ENCODE results near the gene SLC16A4. TPM values are rescaled to one million over a fixed set of nuclear protein-coding genes. Genes with fewer than 3 reads are reported as not detected.
"Not testable (repeated sequence)": the region's sequence is repeated elsewhere in the genome, so short reads cannot be mapped to it uniquely, and the experiment has no call there.

SLC16A4 gene
- total and polyA plus RNA-seq, 2 experiments from 2014 or later: 0.94 to 1.6 TPM

DNA sequence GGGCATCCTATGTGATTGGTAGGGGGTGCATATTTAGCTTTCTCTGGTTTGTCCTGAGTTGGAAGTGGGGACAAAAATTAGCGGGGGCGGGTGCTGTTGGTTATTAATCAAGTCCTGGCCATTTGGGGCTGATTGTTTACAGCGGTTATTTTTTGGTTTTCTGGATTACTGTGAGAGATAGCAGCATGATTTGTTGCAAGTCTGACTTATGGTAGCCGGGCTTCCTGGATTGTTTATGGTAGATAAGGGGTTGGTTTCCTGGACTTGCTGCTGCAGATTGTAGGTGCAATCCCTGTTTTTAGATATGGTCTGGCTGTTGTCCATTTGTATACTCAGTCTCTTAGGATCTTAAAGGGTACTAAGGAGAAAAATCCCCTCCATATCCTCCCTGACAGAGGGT lies 48.1 kb upstream of the SLC16A4 start (continued):
- TF ChIP-seq, protein P1, sequence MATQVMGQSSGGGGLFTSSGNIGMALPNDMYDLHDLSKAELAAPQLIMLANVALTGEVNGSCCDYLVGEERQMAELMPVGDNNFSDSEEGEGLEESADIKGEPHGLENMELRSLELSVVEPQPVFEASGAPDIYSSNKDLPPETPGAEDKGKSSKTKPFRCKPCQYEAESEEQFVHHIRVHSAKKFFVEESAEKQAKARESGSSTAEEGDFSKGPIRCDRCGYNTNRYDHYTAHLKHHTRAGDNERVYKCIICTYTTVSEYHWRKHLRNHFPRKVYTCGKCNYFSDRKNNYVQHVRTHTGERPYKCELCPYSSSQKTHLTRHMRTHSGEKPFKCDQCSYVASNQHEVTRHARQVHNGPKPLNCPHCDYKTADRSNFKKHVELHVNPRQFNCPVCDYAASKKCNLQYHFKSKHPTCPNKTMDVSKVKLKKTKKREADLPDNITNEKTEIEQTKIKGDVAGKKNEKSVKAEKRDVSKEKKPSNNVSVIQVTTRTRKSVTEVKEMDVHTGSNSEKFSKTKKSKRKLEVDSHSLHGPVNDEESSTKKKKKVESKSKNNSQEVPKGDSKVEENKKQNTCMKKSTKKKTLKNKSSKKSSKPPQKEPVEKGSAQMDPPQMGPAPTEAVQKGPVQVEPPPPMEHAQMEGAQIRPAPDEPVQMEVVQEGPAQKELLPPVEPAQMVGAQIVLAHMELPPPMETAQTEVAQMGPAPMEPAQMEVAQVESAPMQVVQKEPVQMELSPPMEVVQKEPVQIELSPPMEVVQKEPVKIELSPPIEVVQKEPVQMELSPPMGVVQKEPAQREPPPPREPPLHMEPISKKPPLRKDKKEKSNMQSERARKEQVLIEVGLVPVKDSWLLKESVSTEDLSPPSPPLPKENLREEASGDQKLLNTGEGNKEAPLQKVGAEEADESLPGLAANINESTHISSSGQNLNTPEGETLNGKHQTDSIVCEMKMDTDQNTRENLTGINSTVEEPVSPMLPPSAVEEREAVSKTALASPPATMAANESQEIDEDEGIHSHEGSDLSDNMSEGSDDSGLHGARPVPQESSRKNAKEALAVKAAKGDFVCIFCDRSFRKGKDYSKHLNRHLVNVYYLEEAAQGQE (IDR thresholded peaks at IDR 0.05; ENCODE audit: unreplicated experiment): no peak
- no peak for TF ChIP-seq JUNB (IDR thresholded peaks at IDR 0.05; ENCODE audit: unreplicated experiment)

DNA sequence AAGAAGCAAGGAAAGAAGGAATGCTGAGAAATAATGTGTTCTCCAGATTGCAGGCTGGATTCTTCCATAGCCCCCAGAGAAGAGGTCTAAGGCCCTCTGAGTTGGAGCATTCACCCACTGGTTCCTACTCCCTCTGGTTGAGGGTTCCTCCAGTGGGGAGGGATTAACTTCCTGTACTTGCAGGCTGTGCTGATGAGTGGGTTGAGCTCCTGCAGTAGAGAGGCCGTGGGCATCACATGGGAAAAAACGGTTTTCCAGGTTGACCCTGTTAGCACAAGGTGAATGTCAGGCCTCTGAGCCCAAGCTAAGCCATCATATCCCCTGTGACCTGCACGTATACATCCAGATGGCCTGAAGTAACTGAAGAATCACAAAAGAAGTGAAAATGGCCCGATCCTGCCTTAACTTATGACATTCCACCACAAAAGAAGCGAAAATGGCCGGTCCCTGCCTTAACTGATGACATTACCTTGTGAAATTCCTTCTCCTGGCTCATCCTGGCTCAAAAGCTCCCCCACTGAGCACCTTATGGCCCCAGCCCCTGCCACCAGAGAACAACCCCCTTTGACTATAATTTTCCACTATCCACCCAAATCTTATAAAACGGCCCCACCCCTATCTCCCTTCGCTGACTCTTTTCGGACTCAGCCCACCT lies 46.9 kb upstream of the SLC16A4 start:
- H3K79me2 ChIP-seq (replicated peaks; ENCODE audit: insufficient read depth); H3K36me3 Mint-ChIP-seq (ENCODE audit: low read depth); H4K20me1 ChIP-seq (replicated peaks; ENCODE audit: insufficient read depth); H3K36me3 ChIP-seq (ENCODE audit: insufficient read depth); H3K27ac ChIP-seq (ENCODE audit: low read depth); ATAC-seq; H3K9me2 ChIP-seq (ENCODE audit: insufficient read depth); H3K4me3 Mint-ChIP-seq; DNase-seq (ENCODE audit: low spot score); H3K4me2 ChIP-seq; H2AFZ ChIP-seq; H3F3A ChIP-seq (replicated peaks; ENCODE audit: low read depth); H3K27me3 ChIP-seq (ENCODE audit: insufficient read depth); H3K9me3 Mint-ChIP-seq; H3K27ac Mint-ChIP-seq; H3K4me3 ChIP-seq: not testable (repeated sequence)
- peaks cover 14% of the 10 kb centered on the region for H3K4me1 ChIP-seq (ENCODE audit: insufficient read depth)
- Mint-ChIP-seq H3K4me1 (peaks cover 16% of the 10 kb centered on the region), H3K27me3 (ENCODE audit: insufficient read depth, low read depth, poor library complexity) (peaks cover 10% of the 10 kb centered on the region)

DNA sequence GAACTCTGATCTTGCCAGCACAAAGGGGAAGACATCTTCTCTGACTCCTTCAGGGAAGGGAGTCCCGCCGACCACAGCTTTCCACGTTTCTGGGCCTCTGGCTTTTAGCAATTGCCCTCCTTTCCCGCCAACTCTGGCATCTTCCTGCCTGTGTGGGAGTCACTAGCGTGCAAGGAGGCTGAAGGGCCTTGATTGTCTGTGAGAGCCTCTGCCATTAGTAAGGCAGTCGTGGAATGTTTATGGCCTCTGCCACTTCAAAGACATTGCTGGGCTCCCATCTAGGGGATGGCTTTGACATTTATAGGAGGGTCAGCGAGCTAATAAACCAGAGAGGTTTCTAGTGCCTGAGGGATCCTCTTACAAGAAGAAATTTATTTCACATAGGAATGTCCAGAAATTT lies 45.8 kb upstream of the SLC16A4 start:
- TF ChIP-seq ZNF114 (CRISPR knock-in tag; IDR thresholded peaks at IDR 0.05) (no peak), POLR2AphosphoS5 (IDR thresholded peaks at IDR 0.05; ENCODE audit: low read depth) (no peak), EZH2 (IDR thresholded peaks at IDR 0.05; ENCODE audit: low read depth, unreplicated experiment) (no peak), EZH2phosphoT487 (IDR thresholded peaks at IDR 0.05; ENCODE audit: unreplicated experiment) (no peak), CREB1 (CRISPR knock-in tag; IDR thresholded peaks at IDR 0.05; ENCODE audit: low read depth) (no peak)
- TF ChIP-seq, protein P2, sequence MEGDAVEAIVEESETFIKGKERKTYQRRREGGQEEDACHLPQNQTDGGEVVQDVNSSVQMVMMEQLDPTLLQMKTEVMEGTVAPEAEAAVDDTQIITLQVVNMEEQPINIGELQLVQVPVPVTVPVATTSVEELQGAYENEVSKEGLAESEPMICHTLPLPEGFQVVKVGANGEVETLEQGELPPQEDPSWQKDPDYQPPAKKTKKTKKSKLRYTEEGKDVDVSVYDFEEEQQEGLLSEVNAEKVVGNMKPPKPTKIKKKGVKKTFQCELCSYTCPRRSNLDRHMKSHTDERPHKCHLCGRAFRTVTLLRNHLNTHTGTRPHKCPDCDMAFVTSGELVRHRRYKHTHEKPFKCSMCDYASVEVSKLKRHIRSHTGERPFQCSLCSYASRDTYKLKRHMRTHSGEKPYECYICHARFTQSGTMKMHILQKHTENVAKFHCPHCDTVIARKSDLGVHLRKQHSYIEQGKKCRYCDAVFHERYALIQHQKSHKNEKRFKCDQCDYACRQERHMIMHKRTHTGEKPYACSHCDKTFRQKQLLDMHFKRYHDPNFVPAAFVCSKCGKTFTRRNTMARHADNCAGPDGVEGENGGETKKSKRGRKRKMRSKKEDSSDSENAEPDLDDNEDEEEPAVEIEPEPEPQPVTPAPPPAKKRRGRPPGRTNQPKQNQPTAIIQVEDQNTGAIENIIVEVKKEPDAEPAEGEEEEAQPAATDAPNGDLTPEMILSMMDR (conservative IDR thresholded peaks at IDR 0.05; ENCODE audit: low read depth in 2 of 2): no peak
- H3K9me3 Mint-ChIP-seq: no peaks in the 10 kb centered on the region
- H3K4me3 ChIP-seq: no peak overlapping the region
- peak overlapping the region; percentile 54; the same call in 1 of the 2 replicates for H2AFZ ChIP-seq
- H3K27ac ChIP-seq (ENCODE audit: low read depth): no peak overlapping the region
- peaks cover 10% of the 10 kb centered on the region for H3K27me3 Mint-ChIP-seq (ENCODE audit: insufficient read depth, low read depth, poor library complexity)
- H3K4me1 Mint-ChIP-seq: peaks cover 16% of the 10 kb centered on the region
- no peaks in the 10 kb centered on the region for H3K36me3 Mint-ChIP-seq (ENCODE audit: low read depth)
- H3K36me3 ChIP-seq (ENCODE audit: insufficient read depth): no peaks in the 10 kb centered on the region
- no peak for ATAC-seq
- peaks cover 14% of the 10 kb centered on the region for H3K4me1 ChIP-seq (ENCODE audit: insufficient read depth)
- no peaks in the 10 kb centered on the region for H4K20me1 ChIP-seq (replicated peaks; ENCODE audit: insufficient read depth)
- no peak overlapping the region for H3K4me3 Mint-ChIP-seq
- no peaks in the 10 kb centered on the region for H3K79me2 ChIP-seq (replicated peaks; ENCODE audit: insufficient read depth)
- no peak overlapping the region for H3K4me2 ChIP-seq
- H3K27ac Mint-ChIP-seq: no peak overlapping the region
- no peaks in the 10 kb centered on the region for H3K9me2 ChIP-seq (ENCODE audit: insufficient read depth)
- peak; percentile 23 for DNase-seq (ENCODE audit: low spot score)
- no peaks in the 10 kb centered on the region for H3K27me3 ChIP-seq (ENCODE audit: insufficient read depth)
- H3F3A ChIP-seq (replicated peaks; ENCODE audit: low read depth): no peaks in the 10 kb centered on the region

All from GM23338 (cell line).